GM18873 (cell line): ENCODE results near the gene TTC1.

Experiments used
- ATAC-seq: cut with Tn5 transposase; IDR thresholded peaks from one replicate; pipeline ENCODE4 v1.9.1; 2021; ENCODE audit warnings: mild to moderate bottlenecking, moderate library complexity, moderate number of reproducible peaks; ENCODE audit not compliant: unreplicated experiment, low FRiP score

The TTC1 gene

DNA sequence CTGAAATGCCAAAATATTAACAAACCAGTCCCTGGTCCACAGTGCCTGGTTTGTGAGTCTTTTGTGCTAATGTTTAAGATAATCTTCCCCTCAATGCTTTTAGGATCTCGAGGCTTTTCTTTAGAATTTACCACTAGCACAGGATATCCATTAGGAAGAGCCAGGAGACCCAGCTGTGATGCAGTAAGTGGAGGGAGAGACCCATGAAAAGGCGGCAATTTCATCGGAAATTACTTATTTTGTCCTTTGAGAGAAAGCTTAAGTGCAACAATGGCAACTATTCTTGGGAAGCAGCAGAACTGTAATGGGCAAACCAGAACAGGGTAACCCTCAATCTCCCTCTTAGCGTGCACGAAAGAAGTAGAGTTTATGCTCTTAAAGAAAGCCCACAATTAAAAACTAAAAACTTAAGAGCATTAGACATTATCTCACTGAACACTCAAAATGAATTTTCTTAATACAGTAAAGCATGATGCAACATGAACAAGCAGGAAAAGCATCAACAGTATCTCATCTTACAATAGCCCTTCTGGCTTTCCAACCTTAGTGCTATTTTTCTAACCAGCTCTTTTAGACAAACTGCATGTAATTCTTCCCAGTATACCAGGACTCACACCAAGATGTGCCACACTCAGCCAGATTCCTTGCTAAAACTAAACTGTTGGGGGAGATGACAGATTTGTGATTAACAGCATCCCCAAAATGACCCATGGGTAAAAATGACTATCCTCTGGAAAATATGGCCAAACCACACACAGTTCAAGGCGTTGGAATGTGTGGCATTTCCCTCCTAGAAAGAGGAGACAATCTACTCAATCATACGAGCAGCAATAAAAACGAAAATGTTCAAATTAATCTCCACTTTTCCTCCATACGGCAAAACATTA is 73.9 kb downstream of the TTC1 start:
- ATAC-seq = no peak

DNA sequence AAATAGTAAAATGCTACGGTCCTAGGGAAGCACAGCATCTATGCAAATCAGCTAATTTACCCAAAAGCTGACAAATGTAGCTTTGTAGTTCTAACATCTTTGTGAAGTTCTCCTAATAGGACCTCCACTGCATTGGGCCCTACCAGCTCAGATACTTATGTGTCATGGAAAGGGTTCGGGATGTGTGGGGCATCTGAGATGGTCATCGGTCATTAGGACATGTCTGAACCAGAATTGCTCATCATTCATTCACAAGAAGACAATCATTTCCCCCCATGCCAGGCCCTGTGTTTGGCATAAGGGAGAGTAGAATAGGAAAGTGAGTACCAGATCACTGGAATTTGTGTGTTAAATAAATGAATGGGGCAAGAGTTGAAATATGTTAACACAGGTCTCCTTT is 74.6 kb downstream of the TTC1 start:
- no peak for ATAC-seq

DNA sequence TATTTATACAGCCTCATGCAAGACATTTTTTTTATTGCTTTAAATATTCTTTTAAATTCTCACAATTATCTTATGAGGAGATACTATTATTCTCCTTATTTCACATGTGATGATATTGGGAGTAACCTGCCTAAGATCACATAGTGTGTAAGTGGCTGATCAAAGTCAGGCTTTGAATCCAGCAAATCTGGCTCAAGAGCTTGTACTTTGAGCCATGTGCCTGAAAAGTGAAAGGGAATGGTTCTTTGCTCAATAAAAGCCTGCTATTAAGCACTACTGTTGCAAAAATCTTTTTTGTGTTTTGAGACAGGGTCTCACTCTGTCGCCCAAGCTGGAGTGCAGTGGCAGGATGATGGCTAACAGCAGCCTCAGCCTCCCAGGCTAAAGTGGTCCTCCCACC is 75.2 kb downstream of the TTC1 start:
- ATAC-seq = no peak

- no peak for ATAC-seq
Measured at GRCh38 chr5:160087199-160087598, 78.3 kb downstream of the TTC1 start.

DNA sequence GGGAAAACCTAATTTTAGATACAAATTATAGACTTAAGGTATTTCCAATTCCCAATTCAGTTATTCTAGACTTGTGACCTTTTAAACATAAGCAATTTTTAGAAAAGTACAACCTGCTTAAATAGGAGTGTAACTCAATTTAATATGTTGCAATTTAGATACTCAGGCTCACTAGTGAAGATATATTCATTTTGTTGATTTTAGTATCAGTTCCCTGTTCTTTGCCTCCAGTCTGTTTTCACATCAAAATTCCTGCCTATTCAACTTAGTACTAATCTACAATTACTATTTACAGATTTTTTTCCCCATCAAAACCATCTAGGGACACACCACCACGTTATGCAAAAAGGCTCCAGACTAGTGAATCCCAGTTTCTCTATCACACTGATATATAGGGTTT is 79.9 kb downstream of the TTC1 start:
- no peak for ATAC-seq

DNA sequence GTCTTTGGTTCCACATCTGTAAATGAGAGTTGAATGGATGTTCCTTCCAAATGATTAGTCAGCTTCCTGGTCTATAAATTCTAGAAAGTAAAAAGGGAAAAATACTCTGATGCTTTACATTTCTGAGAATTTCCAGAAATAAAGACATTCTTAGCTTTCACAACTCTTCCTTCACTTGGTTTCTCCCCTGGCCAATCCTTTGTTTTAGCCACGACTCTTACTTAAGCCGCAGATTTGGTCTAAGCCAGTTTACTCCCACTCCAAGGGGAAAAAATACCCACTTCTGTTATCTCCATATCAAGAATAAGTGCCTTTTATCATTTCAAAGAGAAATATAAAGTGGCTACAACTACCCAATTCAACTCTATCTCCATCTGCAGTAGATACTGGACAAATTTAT is 80.6 kb downstream of the TTC1 start:
- no peak for ATAC-seq

DNA sequence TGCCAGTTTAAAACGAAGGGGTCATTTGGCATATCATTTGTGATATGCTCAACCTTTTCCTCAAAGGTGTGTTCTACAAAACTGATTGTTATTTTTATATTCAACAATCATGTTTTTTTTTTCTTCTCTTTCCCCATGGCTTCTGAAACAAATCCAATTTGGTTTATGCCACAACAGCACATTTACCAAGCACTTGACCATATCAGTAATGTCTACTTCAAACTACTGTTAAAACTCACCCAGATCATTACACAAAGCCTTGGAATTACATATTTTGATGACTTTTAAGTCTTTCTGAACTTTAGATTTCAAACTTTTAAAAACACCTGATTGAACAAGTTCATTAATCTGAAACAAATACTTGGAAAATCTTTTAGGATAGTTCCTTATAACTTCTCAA is 81.1 kb downstream of the TTC1 start:
- ATAC-seq = no peak

DNA sequence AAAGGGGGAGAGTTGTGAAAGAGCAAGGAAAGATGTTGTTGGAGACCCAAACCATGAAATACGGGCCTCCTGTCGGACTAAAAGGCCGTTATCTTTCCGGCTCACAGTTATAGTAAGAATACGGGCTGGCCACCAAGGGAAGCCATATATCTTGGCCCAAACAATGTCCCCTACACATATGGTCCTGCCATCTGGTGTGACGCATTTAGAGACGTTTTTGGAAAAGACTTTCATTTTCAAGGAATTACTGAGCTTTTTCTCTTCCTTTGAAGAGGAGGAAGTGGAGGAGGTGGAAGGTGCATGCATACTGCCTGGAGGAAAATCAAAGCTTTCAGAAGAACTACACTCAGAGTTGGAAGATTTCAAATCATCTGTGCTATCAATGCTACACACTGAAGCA is 83.6 kb downstream of the TTC1 start:
- ATAC-seq = no peak

DNA sequence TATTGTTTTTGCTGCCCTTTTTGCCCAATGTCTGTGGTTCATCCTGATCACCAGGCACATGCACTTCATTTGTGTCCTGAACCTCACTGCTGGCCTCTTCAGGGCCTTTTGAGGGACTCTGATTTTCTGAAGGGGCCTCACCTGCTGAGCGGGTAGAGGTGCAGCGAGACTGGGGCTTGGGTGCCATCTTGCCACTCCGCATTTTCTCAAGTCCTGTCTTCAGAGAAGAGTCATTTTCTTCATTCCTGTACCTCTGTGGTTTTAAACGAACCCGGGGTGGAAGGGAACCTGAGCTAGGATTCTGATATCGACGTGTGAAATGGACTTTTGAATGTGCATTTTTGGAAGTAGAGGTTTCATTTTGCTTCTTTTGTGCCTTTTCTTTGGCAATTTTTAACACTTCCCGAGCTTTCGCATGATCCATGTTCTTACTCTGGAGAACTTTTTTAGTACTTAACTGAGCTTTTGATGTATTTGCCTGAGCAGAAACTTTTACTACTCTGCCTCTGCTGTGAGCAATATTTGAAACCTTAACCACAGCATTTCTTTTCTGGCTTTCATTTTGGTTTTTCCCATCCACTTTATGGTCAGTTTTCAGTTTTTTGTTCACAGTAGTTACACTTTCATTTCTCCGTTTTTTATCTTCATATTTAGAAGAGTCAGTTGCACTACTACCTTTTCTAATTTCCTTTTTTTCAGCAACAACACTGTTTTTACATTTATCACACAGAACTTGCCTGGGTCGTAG is 84.2 kb downstream of the TTC1 start:
- ATAC-seq = peak; percentile 58

GRCh38 chr5:160096178-160096577 is 87.2 kb downstream of the TTC1 start:
- ATAC-seq = no peak

DNA sequence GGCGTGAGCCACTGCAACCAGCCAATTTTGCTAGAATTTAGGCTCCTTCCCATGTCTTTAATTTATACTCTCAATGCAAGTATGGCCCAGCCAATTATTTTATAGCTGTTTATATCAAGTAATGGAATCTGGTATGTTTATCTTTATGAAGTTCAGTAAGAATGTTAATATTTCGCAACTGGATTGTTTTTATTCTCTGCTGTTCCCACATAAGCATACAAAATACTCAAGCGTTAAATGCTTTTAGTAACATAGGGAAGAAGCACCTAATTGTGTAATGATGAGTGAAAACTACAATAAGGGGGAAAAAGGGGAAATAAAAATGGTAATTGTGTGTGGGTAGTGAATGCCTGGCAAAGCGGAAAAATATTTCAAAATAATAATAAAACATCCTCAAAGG is 89.1 kb downstream of the TTC1 start:
- ATAC-seq = no peak

GRCh38 chr5:160105686-160106360 is 96.9 kb downstream of the TTC1 start:
- peak; percentile 75 for ATAC-seq

- no peak for ATAC-seq
Measured at GRCh38 chr5:160108124-160108523, 99.2 kb downstream of the TTC1 start.
